ENCODE data around the gene MARK3.

GRCh38 chr14:103382376-103382775 lies 2.8 kb upstream of the MARK3 start:
- TF ChIP-seq CTCF (IDR thresholded peaks at IDR 0.05; ENCODE audit: insufficient read depth, low read depth, low read length) = no peak
- TF ChIP-seq EZH2 (IDR thresholded peaks at IDR 0.05; ENCODE audit: insufficient read depth, low read length) = no peak
